GM19035 (cell line): ENCODE results near the gene APOF.
"Not testable (repeated sequence)": the region's sequence is repeated elsewhere in the genome, so short reads cannot be mapped to it uniquely, and the experiment has no call there.

ENCODE experiments used
- ATAC-seq: cut with Tn5 transposase; IDR thresholded peaks from one replicate; pipeline ENCODE4 v1.9.1; 2021; ENCODE audit not compliant: unreplicated experiment

The APOF gene

DNA sequence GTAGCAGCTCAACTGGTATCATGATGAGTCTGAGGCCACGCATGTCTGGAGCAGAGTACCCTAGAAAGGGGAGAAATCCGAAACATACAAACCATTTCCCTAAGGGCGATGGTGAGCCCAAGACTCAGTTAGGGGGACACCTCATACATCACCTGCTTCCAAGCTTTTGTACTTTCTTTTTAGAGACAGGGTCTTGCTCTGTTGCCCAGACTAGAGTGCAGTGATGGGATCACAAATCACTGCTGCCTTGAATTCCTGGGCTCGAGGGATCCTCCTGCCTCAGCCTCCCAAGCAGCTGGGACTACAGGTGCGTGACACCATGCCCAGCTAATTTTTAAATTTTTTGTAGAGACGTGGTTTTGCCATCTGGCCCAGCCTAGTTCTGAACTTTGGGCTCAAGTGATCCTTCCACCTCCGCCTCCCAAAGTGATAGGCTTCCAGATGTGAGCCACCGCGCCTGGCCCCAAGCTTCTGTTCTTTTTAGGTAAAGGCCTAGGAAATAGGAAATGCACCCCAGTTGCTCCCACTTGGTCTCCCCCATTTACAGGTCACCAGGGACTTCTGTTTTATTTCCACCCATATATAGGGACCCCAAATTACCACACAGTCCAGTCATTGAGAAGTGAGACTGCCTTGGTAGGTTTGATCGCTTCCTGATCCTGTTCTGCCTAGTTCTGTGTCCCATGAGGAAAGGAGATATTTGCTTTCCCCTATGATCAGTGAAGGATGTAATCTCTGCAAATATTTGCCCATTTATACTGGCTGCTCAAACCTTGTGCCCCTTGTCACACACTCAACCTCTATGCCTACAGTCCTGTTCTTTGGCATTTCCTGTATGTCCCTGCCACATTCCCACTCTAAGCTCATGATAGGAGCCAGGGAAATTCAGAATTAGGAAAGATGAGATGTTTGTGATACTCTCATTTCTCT, at the start of gene APOF:
APOF (minus strand) TSS at position 728 of the 930 bp plus-strand sequence; CDS start at position 616, 112 bp downstream.
- no peak for ATAC-seq

DNA sequence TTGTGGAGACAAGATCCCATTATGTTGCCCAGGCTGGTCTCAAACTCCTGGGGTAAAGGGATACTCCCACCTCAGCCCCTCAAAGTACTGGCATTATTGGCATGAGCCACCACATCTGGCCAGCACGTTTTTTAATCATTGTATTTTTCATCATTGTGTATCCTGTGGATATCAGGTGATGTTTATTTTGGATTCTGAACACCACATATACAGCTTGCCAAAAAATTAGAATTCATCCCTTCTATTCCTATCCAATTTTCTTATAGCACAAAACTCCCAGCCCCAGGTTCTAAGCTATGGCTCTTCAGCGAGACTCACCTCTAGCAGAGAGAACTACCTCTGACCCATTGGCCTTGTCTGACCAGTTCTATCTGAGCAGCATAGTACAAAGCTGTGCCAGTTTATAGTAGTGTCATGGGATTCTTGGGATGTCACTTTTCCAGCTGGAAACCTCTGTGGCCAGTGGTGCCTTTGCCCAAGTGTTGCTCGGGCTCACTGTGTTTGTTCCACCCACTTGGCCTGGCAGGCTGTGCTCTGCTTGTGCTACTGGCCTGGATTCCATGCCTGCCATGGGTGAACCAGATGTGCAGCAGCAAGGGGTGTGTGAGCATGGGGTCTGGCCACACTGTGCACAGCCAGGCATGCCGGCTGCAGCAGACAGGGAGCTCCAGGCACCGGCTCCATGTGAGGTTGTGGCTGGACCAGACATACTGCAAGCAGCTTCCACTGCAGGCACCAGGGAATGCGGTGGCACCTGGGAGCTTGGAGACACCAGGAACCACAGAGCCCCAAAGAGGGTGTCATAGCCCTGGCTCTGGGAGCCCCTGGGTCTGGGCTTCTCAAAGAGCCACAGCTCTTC, 49.4 kb upstream of the APOF start:
- ATAC-seq, result no peak

- no peak for ATAC-seq
Measured at GRCh38 chr12:56410768-56411167, 48.1 kb upstream of the APOF start.

DNA sequence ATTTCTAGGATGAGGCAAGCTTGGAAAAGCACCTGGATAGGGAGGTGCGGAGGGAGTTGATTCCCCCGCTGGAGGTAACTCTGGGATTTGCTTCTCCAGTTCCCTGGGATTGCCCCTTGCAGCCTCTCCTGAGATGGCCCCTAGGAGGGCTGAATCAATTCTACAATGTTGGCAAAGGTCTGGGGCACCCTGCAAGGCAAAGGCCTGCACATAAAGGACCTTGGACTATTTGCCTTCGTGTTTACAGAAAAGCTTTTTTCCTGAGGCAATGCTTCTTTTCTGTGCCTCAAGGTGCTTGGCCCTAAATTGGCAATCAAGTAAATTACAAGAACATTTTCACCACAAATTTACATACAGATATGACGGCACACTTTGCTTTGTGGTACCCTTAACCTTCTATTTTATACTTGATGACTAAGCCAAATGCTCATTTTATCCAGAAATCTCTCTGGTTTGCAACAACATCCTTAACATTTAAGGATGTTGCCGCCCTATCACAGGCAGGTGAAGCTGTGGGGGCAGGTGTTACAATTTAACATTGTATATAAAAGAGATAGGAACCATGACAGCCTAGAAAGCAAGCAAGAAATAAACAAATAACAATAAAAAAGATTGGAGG, 46.3 kb upstream of the APOF start:
- no peak for ATAC-seq

GRCh38 chr12:56404227-56404626, 41.6 kb upstream of the APOF start:
- ATAC-seq, result not testable (repeated sequence)

DNA sequence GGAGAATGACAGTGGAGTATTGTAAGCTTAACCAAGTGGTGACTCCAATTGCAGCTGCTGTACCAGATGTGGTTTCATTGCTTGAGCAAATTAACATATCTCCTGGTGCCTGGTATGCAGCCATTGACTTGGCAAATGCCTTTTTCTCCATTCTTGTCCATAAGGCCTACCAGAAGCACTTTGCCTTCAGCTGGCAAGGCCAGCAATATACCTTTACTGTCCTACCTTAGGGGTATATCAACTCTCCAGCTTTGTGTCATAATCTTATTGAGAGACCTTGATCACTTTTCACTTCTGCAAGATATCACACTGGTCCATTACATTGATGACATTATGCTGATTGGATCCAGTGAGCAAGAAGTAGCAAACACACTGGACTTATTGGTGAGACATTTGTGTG, 39.0 kb upstream of the APOF start:
- ATAC-seq, result not testable (repeated sequence)

GRCh38 chr12:56401125-56401524, 38.5 kb upstream of the APOF start:
- not testable (repeated sequence) for ATAC-seq

DNA sequence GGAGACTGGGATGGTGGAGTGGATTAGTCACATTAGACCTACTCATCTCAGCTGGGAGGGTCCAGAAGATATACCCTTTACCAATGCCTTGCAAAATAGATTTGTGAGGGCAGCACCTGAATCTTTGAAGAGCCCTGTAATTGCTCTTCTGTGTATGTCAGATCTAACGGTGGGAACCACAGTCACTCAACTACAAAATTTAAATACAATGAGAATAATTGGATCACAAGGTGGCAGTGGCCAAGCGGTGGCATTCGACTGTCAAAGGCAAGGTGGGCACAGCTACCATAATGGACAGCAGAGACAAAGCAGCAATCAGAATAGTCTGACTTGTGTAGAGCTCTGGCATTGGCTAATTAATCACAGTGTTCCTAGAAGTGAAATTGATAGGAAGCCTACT, 36.8 kb upstream of the APOF start:
- ATAC-seq, result not testable (repeated sequence)

DNA sequence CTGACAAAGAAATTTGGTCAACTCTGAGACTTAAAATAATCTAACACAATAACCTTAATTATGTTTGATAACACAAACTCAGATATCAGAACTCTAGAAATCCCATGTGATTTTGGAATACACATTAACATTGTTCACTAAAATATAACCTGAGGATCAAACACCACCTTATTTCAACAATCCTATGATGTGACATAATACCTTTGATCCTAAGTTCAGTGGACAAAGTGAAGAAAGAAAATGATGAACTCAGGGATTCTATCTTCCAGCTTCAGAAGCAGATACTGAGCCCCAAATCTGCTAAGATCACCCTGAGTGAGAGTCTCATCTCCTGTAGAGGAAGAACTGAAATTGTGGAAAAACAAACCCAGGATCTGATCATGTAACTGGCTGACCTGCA, 35.7 kb upstream of the APOF start:
- ATAC-seq, result no peak

- no peak for ATAC-seq
Measured at GRCh38 chr12:56392331-56392730, 29.7 kb upstream of the APOF start.

- no peak for ATAC-seq
Measured at GRCh38 chr12:56391721-56392120, 29.1 kb upstream of the APOF start.

DNA sequence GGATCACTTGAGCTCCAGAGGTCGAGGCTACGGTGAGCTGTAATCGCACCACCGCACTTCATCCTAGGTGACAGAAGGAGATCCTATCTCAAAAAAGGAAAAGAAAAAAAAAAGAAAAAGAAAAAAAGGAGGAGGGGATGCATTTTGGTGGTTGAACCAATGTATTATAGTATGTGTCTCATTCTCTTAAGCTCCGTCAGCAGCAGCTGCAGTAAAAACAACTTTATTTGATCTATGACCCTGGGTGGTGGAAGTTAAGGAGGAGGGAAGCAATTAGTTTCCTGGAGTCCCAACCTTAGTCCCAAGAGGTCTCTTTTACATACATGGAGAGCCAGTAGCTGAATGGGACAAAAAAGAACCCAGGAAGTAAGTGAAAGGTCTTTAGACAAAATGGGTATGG, 26.8 kb upstream of the APOF start:
- no peak for ATAC-seq

- ATAC-seq, result no peak
Measured at GRCh38 chr12:56387152-56387736, 24.6 kb upstream of the APOF start.

DNA sequence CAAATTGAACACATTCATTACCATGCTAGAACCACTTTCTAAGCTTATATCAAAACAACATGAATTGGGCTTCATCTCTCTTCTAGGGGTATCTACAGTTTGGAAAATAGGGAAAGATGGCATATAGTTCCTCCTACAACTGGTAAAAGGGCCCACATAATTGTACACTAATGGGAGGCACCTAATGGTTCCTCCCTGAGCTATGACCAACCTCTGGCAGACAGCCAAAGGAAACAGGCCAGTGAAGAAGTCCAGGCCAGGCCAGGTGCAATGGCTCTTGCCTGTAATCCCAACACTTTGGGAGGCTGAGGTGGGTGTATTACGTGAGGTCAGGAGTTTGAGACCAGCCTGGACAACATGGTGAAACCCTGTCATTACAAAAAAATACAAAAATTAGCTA, 23.2 kb upstream of the APOF start:
- ATAC-seq, result no peak

- ATAC-seq, result no peak
Measured at GRCh38 chr12:56382611-56383010, 20.0 kb upstream of the APOF start.

DNA sequence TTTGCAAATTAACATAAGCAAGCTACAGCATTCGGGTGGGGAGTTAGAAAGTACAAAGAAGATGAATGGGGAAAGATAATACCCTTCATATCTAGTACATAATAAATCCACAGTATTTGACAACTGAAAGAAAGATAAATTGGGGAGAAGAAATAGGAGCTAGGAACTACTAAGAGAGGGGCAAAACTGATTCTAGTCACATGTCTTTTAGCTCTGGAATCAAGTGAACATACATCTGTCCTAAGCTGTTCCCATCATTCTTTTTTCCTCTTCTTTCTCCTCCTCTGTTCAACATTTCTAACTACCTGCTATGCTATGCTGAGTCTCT, 15.3 kb upstream of the APOF start:
- no peak for ATAC-seq

DNA sequence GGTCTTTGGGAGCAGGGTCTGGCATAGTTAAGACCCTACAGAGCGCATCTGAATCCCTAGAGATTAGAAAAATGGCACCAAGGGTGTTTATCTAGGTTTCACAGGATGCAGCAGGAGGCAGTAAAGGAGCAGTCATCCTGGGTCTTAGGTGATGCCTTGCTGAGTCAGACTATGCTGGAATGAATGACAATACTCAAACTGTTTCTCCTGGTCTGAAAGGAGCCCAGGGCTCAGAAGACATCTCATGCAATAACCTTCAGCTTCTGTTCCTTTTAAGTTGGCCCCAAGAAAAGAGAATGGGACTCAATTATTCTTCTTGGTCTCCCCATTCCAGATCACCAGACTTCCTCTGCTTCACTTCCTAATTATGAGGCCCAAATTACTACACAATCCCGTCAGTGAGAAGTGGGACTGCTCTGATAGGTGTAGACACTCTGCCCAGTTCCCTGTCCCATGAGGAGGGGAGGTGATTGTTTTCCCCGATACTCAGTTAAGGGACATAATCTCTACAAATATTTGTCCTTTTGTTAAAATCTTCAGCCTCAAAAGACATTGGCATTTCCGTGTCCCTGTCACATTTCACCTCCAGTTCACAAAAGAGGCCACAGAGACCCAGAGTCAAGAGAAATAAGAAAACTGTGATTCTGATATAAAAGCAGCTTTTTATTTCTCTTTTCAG, 14.8 kb upstream of the APOF start:
- no peak for ATAC-seq

- ATAC-seq, result peak; percentile 56
Measured at GRCh38 chr12:56375598-56376434, 13.2 kb upstream of the APOF start.

- ATAC-seq, result peak; percentile 36
Measured at GRCh38 chr12:56374726-56375597, 12.3 kb upstream of the APOF start.
